Body of pancreas (tissue), 4 donors: ENCODE results near the gene SOWAHA. TPM values are rescaled to one million over a fixed set of nuclear protein-coding genes. Genes with fewer than 3 reads are reported as not detected.

Source experiments
- ATAC-seq: fragments of 150-250 bp; one replicate; pipeline ENCODE4 v1.9.1; 2016
- DNase-seq, 4 donors: peaks; one replicate each; pipeline ENCODE4 v3.0.0-alpha.2; 2019
- H3K27ac ChIP-seq, 4 donors: fragments of 200-600 bp; sonication (generic); 1 replicate in 3 of 4; 2 replicates in 1 of 4; pipeline versions ENCODE4 v1.5.1 to v1.6.1; 2016 to 2019; ENCODE audit warnings: mild to moderate bottlenecking in 1 of 4, mixed read lengths in 1 of 4, moderate library complexity in 1 of 4
- H3K27me3 ChIP-seq, 2 donors: fragments of 200-600 bp; sonication (generic); one replicate each; pipeline ENCODE4 v1.6.0; 2016; ENCODE audit warnings: mild to moderate bottlenecking in 1 of 2
- H3K36me3 ChIP-seq, 2 donors: fragments of 200-600 bp; sonication (generic); replicated peaks in 1 of 2; 2 replicates each; pipeline ENCODE4 v1.5.1; 2016; ENCODE audit warnings: low read depth in 2 of 2; ENCODE audit not compliant: insufficient read depth in 1 of 2
- H3K4me1 ChIP-seq: fragments of 200-600 bp; sonication (generic); one replicate; pipeline ENCODE4 v1.6.0; 2016
- H3K4me3 ChIP-seq, 2 donors: fragments of 200-600 bp; sonication (generic); 1 replicate in 1 of 2; 2 replicates in 1 of 2; pipeline ENCODE4 v1.5.1; 2016 to 2019
- H3K9me3 ChIP-seq, 3 donors: fragments of 200-600 bp; sonication (generic); 1 replicate in 2 of 3; 2 replicates in 1 of 3; pipeline ENCODE4 v1.5.1; 2016
- CTCF ChIP-seq, 7 experiments: fragments of 450-650 bp in 4 of 7; fragments of 200-600 bp in 3 of 7; sonication (generic) in 3 of 7; IDR thresholded peaks; one replicate each; pipeline ENCODE4 v1.5.1; 2016 to 2019; ENCODE audit warnings: antibody characterized with exemption in 7 of 7
- POLR2A ChIP-seq, 3 donors: fragments of 450-650 bp; IDR thresholded peaks; one replicate each; pipeline ENCODE4 v1.6.1; 2016; ENCODE audit warnings: antibody characterized with exemption in 3 of 3, mild to moderate bottlenecking in 2 of 3
- WGBS, 2 donors: methylation state at CpG; one replicate each; pipeline ENCODE4 v1.1.5; 2017; 5-methylcytosine and 5-hydroxymethylcytosine counted together
- intact Hi-C: fragments of 100-400 bp; cut with DNase I; formaldehyde crosslinking; loops from one replicate; pipeline ENCODE4 v1.15.1; 2023
- total RNA-seq, 2 donors: library from RNA; depleted of rRNA; stranded (reverse); fragments of >200 nt; gene quantifications; one replicate each; pipeline ENCODE4 v1.1.0, GENCODE V29; 2016

Gene SOWAHA
- total RNA-seq, 2 donors from 2014 or later = 7.3 to 9.6 TPM

- Histone ChIP-seq H3K9me3 (no peaks in the 10 kb centered on the region), H3K4me1 (peaks cover 32% of the 10 kb centered on the region), H3K4me3 (no peak overlapping the region), H3K27me3 (no peaks in the 10 kb centered on the region), H3K36me3 (no peaks in the 10 kb centered on the region), H3K27ac (no peak overlapping the region)
- no peak for DNase-seq
- no peak for ATAC-seq
- intact Hi-C loops = loop anchor here (5.0 kb wide), 1 partner anchor 72 kb away; no protein-coding TSS in a partner anchor
- 80 to 100% methylated on average over 1 to 3 of the region's 3 CpGs for WGBS, 2 donors
- TF ChIP-seq POLR2A (IDR thresholded peaks at IDR 0.05) = no peak
- TF ChIP-seq CTCF (IDR thresholded peaks at IDR 0.05) = no peak
Observed at GRCh38 chr5:132824426-132824825, 11.3 kb downstream of the SOWAHA start.

GRCh38 chr5:132825033-132825833, 12.1 kb downstream of the SOWAHA start:
- DNase-seq (no peak), ATAC-seq (no peak)
- Histone ChIP-seq H3K27me3 (no peaks in the 10 kb centered on the region), H3K4me3 (no peak overlapping the region), H3K4me1 (peaks cover 27% of the 10 kb centered on the region), H3K9me3 (no peaks in the 10 kb centered on the region), H3K27ac (no peak overlapping the region), H3K36me3 (no peaks in the 10 kb centered on the region)
- intact Hi-C loops = loop anchor here (5.0 kb wide), 1 partner anchor 62 kb away; no protein-coding TSS in a partner anchor
- TF ChIP-seq CTCF (IDR thresholded peaks at IDR 0.05) (no peak), POLR2A (IDR thresholded peaks at IDR 0.05) (no peak)
- WGBS, 2 donors = 84 to 98% methylated on average over 6 to 66 of the region's 71 CpGs

- no peaks in the 10 kb centered on the region for H3K9me3 ChIP-seq
- peaks cover 27% of the 10 kb centered on the region for H3K4me1 ChIP-seq
- H3K27ac ChIP-seq = no peak overlapping the region
- no peak overlapping the region for H3K4me3 ChIP-seq
- no peak for ATAC-seq
- no peaks in the 10 kb centered on the region for H3K36me3 ChIP-seq
- intact Hi-C loops = loop anchor here (5.0 kb wide), 1 partner anchor 61 kb away; no protein-coding TSS in a partner anchor
- no peak for TF ChIP-seq POLR2A (IDR thresholded peaks at IDR 0.05)
- TF ChIP-seq CTCF (IDR thresholded peaks at IDR 0.05) = no peak
- no peak for DNase-seq
- 66 to 94% methylated on average over 32 to 35 of the region's 43 CpGs for WGBS, 2 donors
- H3K27me3 ChIP-seq = no peaks in the 10 kb centered on the region
Observed at GRCh38 chr5:132825834-132826391, 12.8 kb downstream of the SOWAHA start.

- intact Hi-C loops = loop anchor here (5.0 kb wide), 1 partner anchor 61 kb away; no protein-coding TSS in a partner anchor
- TF ChIP-seq POLR2A (IDR thresholded peaks at IDR 0.05) (no peak), CTCF (IDR thresholded peaks at IDR 0.05) (no peak)
- Histone ChIP-seq H3K27me3 (no peaks in the 10 kb centered on the region), H3K36me3 (no peaks in the 10 kb centered on the region), H3K4me1 (peaks cover 33% of the 10 kb centered on the region), H3K4me3 (no peak overlapping the region), H3K27ac (no peak overlapping the region), H3K9me3 (no peaks in the 10 kb centered on the region)
- ATAC-seq (no peak), DNase-seq (no peak)
- WGBS, 2 donors = 68 to 74% methylated on average over 5 to 6 of the region's 6 CpGs
Observed at GRCh38 chr5:132826424-132827082, 13.5 kb downstream of the SOWAHA start.
